ENCODE measurements around the gene IFITM2. TPM values are rescaled to one million over a fixed set of nuclear protein-coding genes. Genes with fewer than 3 reads are reported as not detected.

IFITM2 gene
- 10 to 100 TPM; 29.6 to 48.5 TPM for total RNA-seq

GRCh38 chr11:307766-308708 is at the start of gene IFITM2:
Gene IFITM2 (plus strand): TSS chr11:307816. CDS start chr11:308193, 377 bp downstream.

GRCh38 chr11:278001-278951 is 29.3 kb upstream of the IFITM2 start, which contains the start of gene NLRP6:
Gene NLRP6 (plus strand): TSS chr11:278407. CDS start chr11:278570, 163 bp downstream.

GRCh38 chr11:288478-289397 is 18.9 kb upstream of the IFITM2 start, which contains the start of gene PGGHG:
Gene PGGHG (plus strand): TSS chr11:289126. CDS start chr11:289817, 691 bp downstream.

GRCh38 chr11:299081-299891 is 8.3 kb upstream of the IFITM2 start, which contains the start of gene IFITM5:
Gene IFITM5 (minus strand): TSS chr11:299526. CDS start chr11:299490, 36 bp downstream.

GRCh38 chr11:313787-314553 is 6.4 kb downstream of the IFITM2 start, which contains the start of gene IFITM1:
Gene IFITM1 (plus strand): TSS chr11:314040. CDS start chr11:314171, 131 bp downstream.

Small RNAs within 50 kb of the gene (small RNA-seq; reads per million reads assigned to genes)
- 0 reads per million in 2 donors for gene AC136475.6

Other genes with a start within 250 kb of the IFITM2 start
- gene SCGB1C1, start 114.7 kb upstream of the IFITM2 start, total RNA-seq: not detected
- gene BET1L, start 100.4 kb upstream of the IFITM2 start, total RNA-seq: 10 to 100 TPM in 1 of 2 donors, 1 to 10 TPM in 1; 10.0 to 11.7 TPM
- gene RIC8A, start 100.1 kb upstream of the IFITM2 start, total RNA-seq: 10 to 100 TPM; 91.2 to 96.4 TPM
- gene SIRT3, start 71.5 kb upstream of the IFITM2 start, total RNA-seq: 1 to 10 TPM; 6.3 to 6.5 TPM
- gene PSMD13, start 70.8 kb upstream of the IFITM2 start, total RNA-seq: 100 to 1,000 TPM; 109 to 159 TPM
- under 1 TPM in 1 of 2 donors, not detected in 1; under 0.01 TPM for gene NLRP6, start 29.4 kb upstream of the IFITM2 start, total RNA-seq
- gene PGGHG, start 18.7 kb upstream of the IFITM2 start, total RNA-seq: 1 to 10 TPM; 3.4 to 5.7 TPM
- not detected for gene IFITM5, start 8.3 kb upstream of the IFITM2 start, total RNA-seq
- 100 to 1,000 TPM; 611 to 715 TPM for gene IFITM1, start 6.2 kb downstream of the IFITM2 start, total RNA-seq
- 100 to 1,000 TPM; 292 to 341 TPM for gene IFITM3, start 13.0 kb downstream of the IFITM2 start, total RNA-seq
- gene B4GALNT4, start 61.7 kb downstream of the IFITM2 start, total RNA-seq: 10 to 100 TPM in 1 of 2 donors, 1 to 10 TPM in 1; 5.0 to 15.8 TPM
- 1 to 10 TPM; 1.3 to 1.4 TPM for gene PKP3, start 86.4 kb downstream of the IFITM2 start, total RNA-seq
- gene SIGIRR, start 107.2 kb downstream of the IFITM2 start, total RNA-seq: 10 to 100 TPM; 29.6 to 54.7 TPM
- under 1 TPM in 1 of 2 donors, not detected in 1; under 0.01 TPM for gene ANO9, start 134.2 kb downstream of the IFITM2 start, total RNA-seq
- gene PTDSS2, start 142.5 kb downstream of the IFITM2 start, total RNA-seq: 10 to 100 TPM; 38.9 to 44.0 TPM
- gene RNH1, start 199.4 kb downstream of the IFITM2 start, total RNA-seq: 100 to 1,000 TPM; 203 to 262 TPM
- 10 to 100 TPM; 29.6 to 64.6 TPM for gene HRAS, start 227.8 kb downstream of the IFITM2 start, total RNA-seq
- under 1 TPM; under 0.01 to 0.33 TPM for gene LRRC56, start 229.7 kb downstream of the IFITM2 start, total RNA-seq

All from melanocyte of skin (primary cell).